CD14-positive monocyte (primary cell): ENCODE results near the gene PODN. TPM values are rescaled to one million over a fixed set of nuclear protein-coding genes. Genes with fewer than 3 reads are reported as not detected.

ENCODE experiments used
- DNase-seq, 3 donors: peaks; one replicate each; pipeline ENCODE4 v3.0.0-alpha.2; 2011 to 2022
- H2AFZ ChIP-seq: 2 replicates; pipeline ENCODE4 v1.6.0; 2012; ENCODE audit warnings: mild to moderate bottlenecking, low read depth, low read length, inconsistent platforms; ENCODE audit not compliant: insufficient read depth, poor library complexity, severe bottlenecking
- H3K27ac ChIP-seq, 2 donors: 1 replicate in 1 of 2; 2 replicates in 1 of 2; pipeline ENCODE4 v1.5.1; 2012 to 2013; ENCODE audit warnings: low read length in 2 of 2, control low read depth in 1 of 2, inconsistent platforms in 1 of 2, low read depth in 1 of 2, mild to moderate bottlenecking in 1 of 2
- H3K27me3 ChIP-seq, 2 donors: one replicate each; pipeline versions ENCODE4 v1.6.0 to v1.6.1; 2011 to 2013; ENCODE audit warnings: low read length in 2 of 2; ENCODE audit not compliant: control insufficient read depth in 2 of 2, insufficient read depth in 2 of 2
- H3K36me3 ChIP-seq, 2 donors: replicated peaks in 1 of 2; 1 replicate in 1 of 2; 2 replicates in 1 of 2; pipeline versions ENCODE4 v1.5.1 to v1.6.1; 2012 to 2013; ENCODE audit warnings: low read length in 2 of 2, control low read depth in 1 of 2, inconsistent platforms in 1 of 2, mild to moderate bottlenecking in 1 of 2; ENCODE audit not compliant: insufficient read depth in 2 of 2, control insufficient read depth in 1 of 2
- H3K4me1 ChIP-seq, 2 donors: 1 replicate in 1 of 2; 2 replicates in 1 of 2; pipeline versions ENCODE4 v1.5.1 to v1.6.1; 2012 to 2013; ENCODE audit warnings: low read length in 2 of 2, control low read depth in 1 of 2, inconsistent platforms in 1 of 2, mild to moderate bottlenecking in 1 of 2, moderate library complexity in 1 of 2; ENCODE audit not compliant: insufficient read depth in 2 of 2, control insufficient read depth in 1 of 2
- H3K4me2 ChIP-seq: replicated peaks from 2 replicates; pipeline ENCODE3; 2012; ENCODE audit warnings: low read length, moderate library complexity, mild to moderate bottlenecking; ENCODE audit not compliant: poor library complexity, severe bottlenecking; ENCODE audit errors: extremely low read depth
- H3K4me3 ChIP-seq, 3 experiments: fragments of 200-600 bp in 1 of 3; sonication (generic) in 1 of 3; replicated peaks in 1 of 3; 1 replicate in 2 of 3; 2 replicates in 1 of 3; pipeline ENCODE4 v1.5.1; 2011 to 2013; ENCODE audit warnings: low read length in 3 of 3, mild to moderate bottlenecking in 3 of 3, control low read depth in 2 of 3, low read depth in 2 of 3, inconsistent platforms in 1 of 3, moderate library complexity in 1 of 3
- H3K79me2 ChIP-seq: 2 replicates; pipeline ENCODE4 v1.6.0; 2012; ENCODE audit warnings: mild to moderate bottlenecking, control low read depth, inconsistent platforms, low read length, moderate library complexity; ENCODE audit not compliant: insufficient read depth
- H3K9ac ChIP-seq: 2 replicates; pipeline ENCODE4 v1.6.0; 2017; ENCODE audit warnings: low read length, mild to moderate bottlenecking; ENCODE audit not compliant: insufficient read depth, poor library complexity, severe bottlenecking
- H3K9me3 ChIP-seq, 2 donors: replicated peaks in 1 of 2; 1 replicate in 1 of 2; 2 replicates in 1 of 2; pipeline versions ENCODE4 v1.5.1 to v1.6.1; 2012 to 2013; ENCODE audit warnings: low read length in 2 of 2, control low read depth in 1 of 2; ENCODE audit not compliant: control insufficient read depth in 1 of 2, insufficient read depth in 1 of 2
- H4K20me1 ChIP-seq: 2 replicates; pipeline ENCODE4 v1.6.0; 2012; ENCODE audit warnings: mild to moderate bottlenecking, low read length, control low read depth, moderate library complexity; ENCODE audit not compliant: insufficient read depth
- H3K27ac Mint-ChIP-seq, 7 donors: one replicate each; pipeline ENCODE4 v1.8.0; 2020; ENCODE audit warnings: mild to moderate bottlenecking in 7 of 7, mixed read lengths in 7 of 7, moderate library complexity in 6 of 7, inconsistent platforms in 2 of 7
- H3K27me3 Mint-ChIP-seq, 3 donors: one replicate each; pipeline ENCODE4 v1.8.0; 2021 to 2022; ENCODE audit warnings: low read depth in 3 of 3, mild to moderate bottlenecking in 3 of 3, mixed read lengths in 3 of 3, moderate library complexity in 3 of 3, inconsistent platforms in 1 of 3
- H3K36me3 Mint-ChIP-seq, 2 donors: one replicate each; pipeline ENCODE4 v1.8.0; 2020; ENCODE audit warnings: mixed read lengths in 2 of 2, inconsistent platforms in 1 of 2, mild to moderate bottlenecking in 1 of 2
- H3K4me1 Mint-ChIP-seq: one replicate; pipeline ENCODE4 v1.8.0; 2020; ENCODE audit warnings: mild to moderate bottlenecking, mixed read lengths
- H3K4me3 Mint-ChIP-seq, 2 donors: one replicate each; pipeline ENCODE4 v1.8.0; 2020; ENCODE audit warnings: mild to moderate bottlenecking in 2 of 2, mixed read lengths in 2 of 2, moderate library complexity in 1 of 2
- H3K9me3 Mint-ChIP-seq, 7 donors: one replicate each; pipeline ENCODE4 v1.8.0; 2020 to 2022; ENCODE audit warnings: mixed read lengths in 7 of 7, mild to moderate bottlenecking in 6 of 7, moderate library complexity in 6 of 7, inconsistent platforms in 2 of 7
- CTCF ChIP-seq: fragments of 200-600 bp; IDR thresholded peaks from one replicate; pipeline ENCODE4 v1.8.0; 2022; ENCODE audit warnings: antibody characterized with exemption, mild to moderate bottlenecking
- WGBS: methylation state at CpG from one replicate; pipeline ENCODE4 v1.1.5; 2013; ENCODE audit warnings: missing lambda C conversion rate; ENCODE audit not compliant: insufficient coverage; 5-methylcytosine and 5-hydroxymethylcytosine counted together
- intact Hi-C, 2 donors: fragments of 100-400 bp; cut with micrococcal nuclease; formaldehyde crosslinking; loops; one replicate each; pipeline versions ENCODE4 v1.15.0 to v1.15.1; 2023
- polyA plus RNA-seq, 3 donors: library from polyadenylated mRNA; depleted of rRNA in 1 of 3; unstranded in 2 of 3; stranded (reverse) in 1 of 3; fragments of 300-500 nt in 2 of 3; fragments of >200 nt in 1 of 3; fragmentation: Illumina TruSeq in 2 of 3; gene quantifications; 1 replicate in 2 of 3; 2 replicates in 1 of 3; pipeline ENCODE4 v1.2.3, GENCODE V29; 2012 to 2021

The PODN gene
- polyA plus RNA-seq, 3 donors = not detected

- H3K4me1 Mint-ChIP-seq = peaks cover 27% of the 10 kb centered on the region
- no peaks in the 10 kb centered on the region for H3K36me3 Mint-ChIP-seq
- peaks cover 0 to 6% (median 2%) of the 10 kb centered on the region in 7 donors for H3K9me3 Mint-ChIP-seq
- H4K20me1 ChIP-seq = no peaks in the 10 kb centered on the region
- peak overlapping the region in 1 of 2 donors; percentile 36 for H3K4me3 Mint-ChIP-seq
- peak overlapping the region in 3 of 7 donors; percentile 11 to 62 (median 26) for H3K27ac Mint-ChIP-seq
- H3K27ac ChIP-seq = no peak overlapping the region
- WGBS = 30% methylated on average over 12 of the region's 18 CpGs
- H3K4me3 ChIP-seq = peak overlapping the region in 1 of 3 experiments; percentile 30
- TF ChIP-seq CTCF = no peak
- intact Hi-C loops = no loop called here
- no peaks in the 10 kb centered on the region for H3K9me3 ChIP-seq
- H3K79me2 ChIP-seq = no peaks in the 10 kb centered on the region
- no peaks in the 10 kb centered on the region for H3K36me3 ChIP-seq
- peak overlapping the region; percentile 24 for H3K4me2 ChIP-seq
- peaks cover 27 to 28% of the 10 kb centered on the region in 2 donors for H3K4me1 ChIP-seq
- H2AFZ ChIP-seq = peak overlapping the region; percentile 6
- no peak overlapping the region for H3K9ac ChIP-seq
- no peaks in the 10 kb centered on the region for H3K27me3 ChIP-seq
- peak; percentile 25 to 66 (median 44) for DNase-seq
- peaks cover 4 to 17% (median 11%) of the 10 kb centered on the region in 3 donors for H3K27me3 Mint-ChIP-seq
Measured at GRCh38 chr1:53110370-53111072, 48.5 kb downstream of the PODN start.

GRCh38 chr1:53111073-53111556 is 49.1 kb downstream of the PODN start:
- Mint-ChIP-seq H3K9me3 (peaks cover 0 to 6% (median 0%) of the 10 kb centered on the region in 7 donors), H3K4me3 (peak overlapping the region in 1 of 2 donors; percentile 17), H3K4me1 (peaks cover 27% of the 10 kb centered on the region), H3K27me3 (peaks cover 4 to 17% (median 11%) of the 10 kb centered on the region in 3 donors), H3K36me3 (no peaks in the 10 kb centered on the region), H3K27ac (peak overlapping the region in 2 of 7 donors; percentile 26 to 53)
- Histone ChIP-seq H3K9ac (no peak overlapping the region), H3K79me2 (no peaks in the 10 kb centered on the region), H3K27me3 (no peaks in the 10 kb centered on the region), H3K4me2 (peak overlapping the region; percentile 24), H4K20me1 (no peaks in the 10 kb centered on the region), H3K27ac (no peak overlapping the region), H2AFZ (peak overlapping the region; percentile 6), H3K4me1 (peaks cover 27 to 28% of the 10 kb centered on the region in 2 donors), H3K9me3 (no peaks in the 10 kb centered on the region), H3K36me3 (no peaks in the 10 kb centered on the region), H3K4me3 (no peak overlapping the region)
- 53% methylated on average over 9 of the region's 10 CpGs for WGBS
- intact Hi-C loops = no loop called here
- DNase-seq = peak in 2 of 3 donors; percentile 6 to 11
- no peak for TF ChIP-seq CTCF
